Nephron progenitor cell (in vitro differentiated cells): ENCODE results near the gene BCL11B.

Experiments used
- DNase-seq: peaks from one replicate; pipeline ENCODE4 v3.0.0; 2021
- H3K27ac Mint-ChIP-seq: 2 replicates; pipeline ENCODE4 v1.8.0; 2021; ENCODE audit warnings: mild to moderate bottlenecking, moderate library complexity, mixed read lengths
- H3K27me3 Mint-ChIP-seq: 2 replicates; pipeline ENCODE4 v1.8.0; 2021; ENCODE audit warnings: mild to moderate bottlenecking, low read depth, mixed read lengths; ENCODE audit not compliant: poor library complexity
- H3K36me3 Mint-ChIP-seq: 2 replicates; pipeline ENCODE4 v1.8.0; 2021; ENCODE audit warnings: low read depth, mixed read lengths
- H3K4me1 Mint-ChIP-seq: 2 replicates; pipeline ENCODE4 v1.8.0; 2021; ENCODE audit warnings: mixed read lengths
- H3K4me3 Mint-ChIP-seq: 2 replicates; pipeline ENCODE4 v1.8.0; 2021; ENCODE audit warnings: mild to moderate bottlenecking, moderate library complexity, mixed read lengths
- H3K9me3 Mint-ChIP-seq: 2 replicates; pipeline ENCODE4 v1.8.0; 2021; ENCODE audit warnings: mild to moderate bottlenecking, moderate library complexity, mixed read lengths
- TF ChIP-seq, protein P1 (sequence below): fragments of 200-600 bp; sonication (generic); IDR thresholded peaks from 2 replicates; pipeline ENCODE4 v1.5.0; 2021; ENCODE audit warnings: antibody characterized with exemption

The BCL11B gene

DNA sequence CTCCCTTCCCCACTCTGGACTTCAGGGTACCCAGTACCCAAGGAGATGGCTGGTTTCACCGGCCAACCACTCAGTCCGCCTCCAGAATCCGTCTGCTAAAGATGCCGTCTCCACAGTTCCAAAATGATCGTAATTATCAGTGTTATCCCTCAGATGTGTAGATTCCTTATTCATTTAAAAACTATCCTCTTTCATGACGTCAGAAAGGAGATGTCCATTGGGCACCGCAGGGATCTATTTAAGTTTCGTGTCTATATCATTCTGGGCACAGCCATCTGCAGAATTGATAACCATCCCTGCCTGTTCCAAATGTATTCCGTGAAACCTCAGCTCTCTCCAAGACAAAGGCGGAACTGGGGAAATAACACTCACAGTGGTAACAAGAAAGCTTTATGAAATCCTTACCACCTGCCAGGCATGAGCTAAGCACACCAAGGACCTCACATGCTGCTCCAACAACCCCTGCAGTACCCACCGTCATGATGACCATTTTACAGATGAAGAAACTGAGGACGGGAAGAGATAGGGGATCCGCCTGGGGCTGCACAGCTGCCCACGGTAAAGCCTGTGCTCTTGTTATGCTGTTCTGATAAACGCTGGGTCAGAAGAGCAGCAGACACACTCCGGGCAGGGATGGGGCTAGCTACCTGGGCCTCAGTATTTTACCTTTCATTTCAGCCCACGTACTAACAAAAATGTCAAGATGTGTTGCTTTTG, 90.0 kb downstream of the BCL11B start:
- H3K36me3 Mint-ChIP-seq, result no peaks in the 10 kb centered on the region
- peaks cover 26% of the 10 kb centered on the region for H3K4me1 Mint-ChIP-seq
- TF ChIP-seq, protein P1, sequence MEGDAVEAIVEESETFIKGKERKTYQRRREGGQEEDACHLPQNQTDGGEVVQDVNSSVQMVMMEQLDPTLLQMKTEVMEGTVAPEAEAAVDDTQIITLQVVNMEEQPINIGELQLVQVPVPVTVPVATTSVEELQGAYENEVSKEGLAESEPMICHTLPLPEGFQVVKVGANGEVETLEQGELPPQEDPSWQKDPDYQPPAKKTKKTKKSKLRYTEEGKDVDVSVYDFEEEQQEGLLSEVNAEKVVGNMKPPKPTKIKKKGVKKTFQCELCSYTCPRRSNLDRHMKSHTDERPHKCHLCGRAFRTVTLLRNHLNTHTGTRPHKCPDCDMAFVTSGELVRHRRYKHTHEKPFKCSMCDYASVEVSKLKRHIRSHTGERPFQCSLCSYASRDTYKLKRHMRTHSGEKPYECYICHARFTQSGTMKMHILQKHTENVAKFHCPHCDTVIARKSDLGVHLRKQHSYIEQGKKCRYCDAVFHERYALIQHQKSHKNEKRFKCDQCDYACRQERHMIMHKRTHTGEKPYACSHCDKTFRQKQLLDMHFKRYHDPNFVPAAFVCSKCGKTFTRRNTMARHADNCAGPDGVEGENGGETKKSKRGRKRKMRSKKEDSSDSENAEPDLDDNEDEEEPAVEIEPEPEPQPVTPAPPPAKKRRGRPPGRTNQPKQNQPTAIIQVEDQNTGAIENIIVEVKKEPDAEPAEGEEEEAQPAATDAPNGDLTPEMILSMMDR, result no peak
- no peak overlapping the region for H3K4me3 Mint-ChIP-seq
- no peak overlapping the region for H3K27ac Mint-ChIP-seq
- H3K27me3 Mint-ChIP-seq, result peaks cover 4% of the 10 kb centered on the region
- DNase-seq, result no peak
- H3K9me3 Mint-ChIP-seq, result no peaks in the 10 kb centered on the region

DNA sequence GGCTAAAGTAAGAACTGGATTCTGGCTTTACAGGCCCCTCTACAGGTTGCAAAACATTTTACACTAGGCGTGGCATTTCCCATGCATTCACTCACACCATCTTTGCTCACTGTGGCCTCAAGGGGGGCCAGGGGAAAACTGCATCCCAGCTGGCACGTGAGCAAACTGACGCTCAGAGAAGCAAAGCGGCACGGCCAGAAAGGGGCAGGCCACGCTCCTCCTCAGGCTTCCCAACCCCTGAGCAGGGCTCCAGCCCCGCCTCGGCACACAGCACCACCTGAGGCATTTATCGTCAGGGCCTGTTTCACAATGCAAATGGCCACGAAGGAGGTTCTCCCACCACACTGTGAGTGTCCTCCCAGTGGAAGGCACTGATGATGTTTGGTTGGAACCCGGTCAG, 90.8 kb downstream of the BCL11B start:
- no peaks in the 10 kb centered on the region for H3K9me3 Mint-ChIP-seq
- TF ChIP-seq, protein P1, result no peak
- H3K27me3 Mint-ChIP-seq, result peaks cover 4% of the 10 kb centered on the region
- no peak for DNase-seq
- no peak overlapping the region for H3K4me3 Mint-ChIP-seq
- peaks cover 24% of the 10 kb centered on the region for H3K4me1 Mint-ChIP-seq
- no peaks in the 10 kb centered on the region for H3K36me3 Mint-ChIP-seq
- H3K27ac Mint-ChIP-seq, result no peak overlapping the region

DNA sequence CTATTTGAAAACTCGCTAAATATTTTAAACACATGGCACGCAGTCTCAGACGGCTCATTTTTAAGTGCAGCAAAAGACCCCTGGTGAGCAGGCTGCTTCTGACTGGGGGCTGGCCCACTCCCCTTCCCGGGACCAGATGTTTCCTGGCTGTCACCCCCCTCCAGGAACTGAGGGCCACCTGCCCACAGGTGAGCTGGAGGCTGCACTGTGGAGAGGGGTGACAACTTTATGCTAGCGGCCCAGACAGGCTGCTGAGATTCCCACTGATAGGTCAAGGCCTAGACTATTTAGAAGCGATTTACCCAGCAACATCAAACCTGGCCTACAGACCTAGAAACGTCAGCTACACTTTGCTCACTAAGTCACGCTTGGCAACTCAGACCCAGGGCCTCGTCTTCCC, 92.1 kb downstream of the BCL11B start:
- TF ChIP-seq, protein P1, result no peak
- Mint-ChIP-seq H3K4me1 (peaks cover 24% of the 10 kb centered on the region), H3K27me3 (peaks cover 4% of the 10 kb centered on the region), H3K27ac (no peak overlapping the region), H3K9me3 (no peaks in the 10 kb centered on the region), H3K4me3 (no peak overlapping the region), H3K36me3 (no peaks in the 10 kb centered on the region)
- no peak for DNase-seq

DNA sequence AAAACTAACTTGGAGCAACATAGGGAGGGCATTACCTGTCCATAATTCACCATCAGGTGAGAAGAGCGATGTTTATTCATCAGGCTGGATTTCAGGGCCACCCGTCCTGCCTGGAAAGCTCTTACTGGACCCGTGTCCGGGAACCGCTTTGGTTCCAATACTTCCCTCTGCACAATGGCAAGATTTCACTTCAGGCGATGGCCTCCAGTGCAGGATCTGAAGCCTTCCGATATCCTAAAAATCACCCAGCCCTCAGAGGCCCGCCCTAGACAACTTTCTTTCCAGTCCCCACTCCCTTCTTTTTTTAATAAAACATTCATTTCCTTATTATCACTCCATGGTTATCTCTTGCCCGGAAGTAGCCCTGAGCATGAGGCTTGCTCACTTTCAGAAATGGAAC, 92.5 kb downstream of the BCL11B start:
- no peak for DNase-seq
- no peak overlapping the region for H3K27ac Mint-ChIP-seq
- TF ChIP-seq, protein P1, result no peak
- peaks cover 24% of the 10 kb centered on the region for H3K4me1 Mint-ChIP-seq
- H3K27me3 Mint-ChIP-seq, result peaks cover 4% of the 10 kb centered on the region
- no peak overlapping the region for H3K4me3 Mint-ChIP-seq
- no peaks in the 10 kb centered on the region for H3K36me3 Mint-ChIP-seq
- H3K9me3 Mint-ChIP-seq, result no peaks in the 10 kb centered on the region

DNA sequence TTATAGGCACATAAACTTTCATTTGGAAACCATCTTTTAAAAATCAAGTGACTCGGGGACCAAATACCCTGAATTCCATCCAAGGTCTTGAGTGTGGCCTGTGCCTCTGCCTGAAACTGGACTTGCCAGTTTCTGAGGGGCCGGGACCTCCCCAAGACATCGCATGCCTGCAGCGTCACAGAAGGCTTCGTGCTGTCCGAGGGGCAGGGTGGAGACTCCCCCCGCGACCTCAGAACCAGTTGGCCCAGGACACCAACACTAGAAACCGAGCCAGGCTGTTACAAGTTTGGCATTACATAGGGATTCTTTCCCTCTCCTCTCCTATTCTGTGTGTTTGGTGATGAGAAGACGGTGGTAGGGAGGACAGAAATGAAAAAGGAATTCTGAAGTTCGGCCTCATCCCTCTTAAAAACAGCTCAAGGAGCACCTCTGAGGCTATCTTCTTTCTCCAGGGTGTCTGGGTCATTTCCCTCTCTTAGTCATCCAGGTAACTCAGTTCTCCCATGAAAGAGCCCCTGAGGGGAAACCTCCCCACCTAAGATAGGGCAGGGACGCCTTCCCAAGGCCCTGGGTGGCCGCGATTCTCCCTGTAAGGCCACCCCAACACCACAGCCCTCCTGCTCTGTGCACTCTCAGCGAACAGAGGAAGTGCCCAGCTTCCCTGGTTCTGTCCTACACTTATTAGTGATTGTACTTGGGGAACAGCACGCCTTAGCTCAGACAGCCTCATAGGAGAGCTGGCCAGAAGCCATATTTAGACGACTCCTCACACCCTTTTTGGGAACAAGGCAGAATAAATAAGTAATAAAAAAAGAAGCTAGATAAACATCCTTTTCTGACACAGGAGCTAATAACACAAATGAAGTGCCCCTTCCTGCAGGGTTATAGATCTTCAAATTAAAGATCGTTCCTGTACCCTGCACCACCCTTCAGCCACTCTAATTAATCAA, 93.8 kb downstream of the BCL11B start:
- Mint-ChIP-seq H3K4me3 (no peak overlapping the region), H3K36me3 (no peaks in the 10 kb centered on the region), H3K27me3 (peaks cover 4% of the 10 kb centered on the region), H3K4me1 (peaks cover 25% of the 10 kb centered on the region), H3K27ac (peak overlapping the region; percentile 60), H3K9me3 (no peaks in the 10 kb centered on the region)
- DNase-seq, result no peak
- TF ChIP-seq, protein P1, result no peak
